Left lung (tissue), 10 donors: Measurements from ENCODE around the gene CTNNB1. TPM values are rescaled to one million over a fixed set of nuclear protein-coding genes. Genes with fewer than 3 reads are reported as not detected.

Experiments
- ATAC-seq: fragments of 200-7000 bp; cut with Tn5 transposase; one replicate; pipeline ENCODE4 v1.9.1; 2020; ENCODE audit warnings: moderate library complexity
- DNase-seq, 4 donors: peaks; one replicate each; pipeline ENCODE4 v3.0.0-alpha.2; 2013 to 2020
- H3K27ac ChIP-seq, 2 donors: fragments of 200-600 bp; sonication (generic) in 1 of 2; one replicate each; pipeline versions ENCODE4 v1.5.0 to v1.8.0; 2020 to 2021
- H3K27me3 ChIP-seq, 2 donors: fragments of 200-600 bp; sonication (generic) in 1 of 2; one replicate each; pipeline versions ENCODE4 v1.5.0 to v1.8.0; 2020 to 2021
- H3K36me3 ChIP-seq, 2 donors: fragments of 200-600 bp; sonication (generic) in 1 of 2; one replicate each; pipeline versions ENCODE4 v1.5.0 to v1.8.0; 2020 to 2021
- H3K4me1 ChIP-seq, 2 donors: fragments of 200-600 bp; one replicate each; pipeline ENCODE4 v1.8.0; 2021
- H3K4me3 ChIP-seq, 2 donors: fragments of 200-600 bp; sonication (generic) in 1 of 2; one replicate each; pipeline versions ENCODE4 v1.5.0 to v1.8.0; 2020 to 2021; ENCODE audit warnings: mild to moderate bottlenecking in 1 of 2
- H3K9me3 ChIP-seq, 2 donors: fragments of 200-600 bp; sonication (generic) in 1 of 2; one replicate each; pipeline versions ENCODE4 v1.5.0 to v1.8.0; 2020 to 2021
- CTCF ChIP-seq, 2 donors: fragments of 200-600 bp; sonication (generic) in 1 of 2; IDR thresholded peaks; one replicate each; pipeline versions ENCODE4 v1.5.0 to v1.8.0; 2021; ENCODE audit warnings: antibody characterized with exemption in 2 of 2
- intact Hi-C, 2 donors: fragments of 100-400 bp; cut with DNase I; formaldehyde crosslinking; loops; one replicate each; pipeline versions ENCODE4 v1.11.2 to v1.14.2; 2022
- polyA plus RNA-seq, 6 donors: library from polyadenylated mRNA; unstranded; fragments of 120-200 nt; gene quantifications; one replicate each; pipeline ENCODE4 v1.2.1, GENCODE V29; 2013; ENCODE audit not compliant: insufficient read length in 6 of 6
- total RNA-seq, 2 donors: library from RNA; stranded (reverse); fragmentation: NEBNext Ultra II Directional; extraction: Animal tissue kit (Norgen Biotek cat#: 25700); gene quantifications; one replicate each; pipeline ENCODE4 v1.2.1, GENCODE V29; 2021
- donor health status: DM: no; HTN: yes; CAD: no.
- donor health status: DM: no; HTN: no; CAD: no.

CTNNB1 gene
- total and polyA plus RNA-seq, 8 donors: 289 to 492 (median 448) TPM

- no peak for TF ChIP-seq CTCF (IDR thresholded peaks at IDR 0.05)
- no peaks in the 10 kb centered on the region for H3K36me3 ChIP-seq
- H3K27ac ChIP-seq: peak overlapping the region; percentile 98 to 99
- no peaks in the 10 kb centered on the region for H3K9me3 ChIP-seq
- DNase-seq: peak in 3 of 4 donors; percentile 33 to 64 (median 49)
- H3K4me1 ChIP-seq: peaks cover 15 to 51% of the 10 kb centered on the region in 2 donors
- intact Hi-C loops: loop anchor here in 1 of 2 donors (10.0 kb wide), 1 partner anchor 225 kb away; no protein-coding TSS in a partner anchor
- peak overlapping the region; percentile 72 to 73 for H3K4me3 ChIP-seq
- H3K27me3 ChIP-seq: no peaks in the 10 kb centered on the region
- peak; percentile 28 for ATAC-seq
Measured at GRCh38 chr3:41199866-41200668, 762 bp downstream of the CTNNB1 start.

GRCh38 chr3:41200669-41201021 is 1.3 kb downstream of the CTNNB1 start:
- peak; percentile 2 for ATAC-seq
- TF ChIP-seq CTCF (IDR thresholded peaks at IDR 0.05): no peak
- no peaks in the 10 kb centered on the region for H3K9me3 ChIP-seq
- H3K4me1 ChIP-seq: peaks cover 21 to 57% of the 10 kb centered on the region in 2 donors
- H3K27me3 ChIP-seq: no peaks in the 10 kb centered on the region
- peak overlapping the region; percentile 98 to 99 for H3K27ac ChIP-seq
- H3K4me3 ChIP-seq: peak overlapping the region; percentile 72 to 73
- intact Hi-C loops: no loop called here
- peak in 2 of 4 donors; percentile 25 to 26 for DNase-seq
- no peaks in the 10 kb centered on the region for H3K36me3 ChIP-seq

- H3K36me3 ChIP-seq: no peaks in the 10 kb centered on the region
- peak overlapping the region; percentile 72 to 73 for H3K4me3 ChIP-seq
- H3K9me3 ChIP-seq: no peaks in the 10 kb centered on the region
- H3K4me1 ChIP-seq: peaks cover 37 to 73% of the 10 kb centered on the region in 2 donors
- H3K27me3 ChIP-seq: no peaks in the 10 kb centered on the region
- ATAC-seq (no peak), DNase-seq (no peak)
- intact Hi-C loops: no loop called here
- H3K27ac ChIP-seq: peak overlapping the region; percentile 1 to 99
- no peak for TF ChIP-seq CTCF (IDR thresholded peaks at IDR 0.05)
Measured at GRCh38 chr3:41202075-41202833, 2.9 kb downstream of the CTNNB1 start.

GRCh38 chr3:41202834-41203345 is 3.6 kb downstream of the CTNNB1 start:
- DNase-seq: peak in 2 of 4 donors; percentile 26 to 60
- H3K4me3 ChIP-seq: peak overlapping the region in 1 of 2 donors; percentile 73
- H3K4me1 ChIP-seq: peaks cover 41 to 79% of the 10 kb centered on the region in 2 donors
- TF ChIP-seq CTCF (IDR thresholded peaks at IDR 0.05): peak in 1 of 2 donors; percentile 15
- H3K27me3 ChIP-seq: no peaks in the 10 kb centered on the region
- peak overlapping the region; percentile 1 to 99 for H3K27ac ChIP-seq
- no peaks in the 10 kb centered on the region for H3K36me3 ChIP-seq
- intact Hi-C loops: no loop called here
- H3K9me3 ChIP-seq: no peaks in the 10 kb centered on the region
- peak; percentile 26 for ATAC-seq

GRCh38 chr3:41204369-41204768 is 5.1 kb downstream of the CTNNB1 start:
- Histone ChIP-seq H3K27ac (no peak overlapping the region), H3K4me3 (no peak overlapping the region), H3K4me1 (peaks cover 46 to 87% of the 10 kb centered on the region in 2 donors), H3K36me3 (no peaks in the 10 kb centered on the region), H3K9me3 (no peaks in the 10 kb centered on the region), H3K27me3 (no peaks in the 10 kb centered on the region)
- DNase-seq: no peak
- intact Hi-C loops: no loop called here
- no peak for ATAC-seq
- no peak for TF ChIP-seq CTCF (IDR thresholded peaks at IDR 0.05)
